GM23338 (cell line): Measurements from ENCODE around the gene F8.

Source experiments
- EZH2 ChIP-seq: fragments of 200-600 bp; sonication (generic); IDR thresholded peaks from one replicate; pipeline ENCODE4 v1.8.0; 2017; ENCODE audit warnings: antibody characterized with exemption, mild to moderate bottlenecking, low read depth; ENCODE audit not compliant: unreplicated experiment
- EZH2phosphoT487 ChIP-seq: fragments of 200-600 bp; sonication (generic); IDR thresholded peaks from one replicate; pipeline ENCODE4 v1.8.1; 2018; ENCODE audit warnings: antibody characterized with exemption; ENCODE audit not compliant: unreplicated experiment
- JUNB ChIP-seq: IDR thresholded peaks from one replicate; pipeline ENCODE4 v1.6.1; 2016; ENCODE audit warnings: antibody characterized with exemption; ENCODE audit not compliant: unreplicated experiment
- POLR2AphosphoS5 ChIP-seq: IDR thresholded peaks from 2 replicates; pipeline ENCODE4 v1.6.1; 2016; ENCODE audit warnings: antibody characterized with exemption, low read depth
- STAT1 ChIP-seq: IDR thresholded peaks from one replicate; pipeline ENCODE4 v1.6.1; 2016; ENCODE audit warnings: antibody characterized with exemption; ENCODE audit not compliant: unreplicated experiment
- ZNF331 ChIP-seq: fragments of 250-450 bp; sonication (Bioruptor Pico); IDR thresholded peaks from 2 replicates; pipeline ENCODE4 v1.5.0; 2020; ENCODE audit warnings: low read depth, mild to moderate bottlenecking, moderate library complexity
- TF ChIP-seq, protein P1 (sequence below), 2 experiments: fragments of 200-600 bp in 1 of 2; sonication (generic) in 1 of 2; conservative IDR thresholded peaks; 2 replicates each; pipeline versions ENCODE4 v1.5.1 to v1.6.1; 2016 to 2017; ENCODE audit warnings: antibody characterized with exemption in 2 of 2, low read depth in 2 of 2, mild to moderate bottlenecking in 2 of 2, moderate library complexity in 1 of 2
- TF ChIP-seq, protein P2 (sequence below): IDR thresholded peaks from one replicate; pipeline ENCODE4 v1.6.1; 2018; ENCODE audit warnings: antibody characterized with exemption; ENCODE audit not compliant: unreplicated experiment

DNA sequence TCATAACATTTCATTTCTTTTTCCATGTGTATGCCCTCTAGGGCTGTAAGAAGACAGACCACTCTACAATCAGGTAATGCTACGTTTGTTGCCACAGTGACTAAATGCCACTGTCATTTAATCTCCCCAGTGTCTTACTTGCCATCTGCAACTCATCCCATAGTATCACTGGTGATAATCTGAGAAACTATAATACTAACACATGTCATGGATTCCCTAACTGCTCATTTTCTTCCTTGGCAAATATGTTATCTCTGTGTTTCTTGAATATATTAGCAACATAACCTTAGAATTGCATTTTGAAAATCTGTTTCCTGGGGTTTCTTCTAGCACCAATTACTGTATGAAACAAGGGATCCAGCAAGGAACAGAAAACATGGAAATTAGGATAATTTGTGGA lies 130.2 kb downstream of the F8 start:
- TF ChIP-seq, protein P1, sequence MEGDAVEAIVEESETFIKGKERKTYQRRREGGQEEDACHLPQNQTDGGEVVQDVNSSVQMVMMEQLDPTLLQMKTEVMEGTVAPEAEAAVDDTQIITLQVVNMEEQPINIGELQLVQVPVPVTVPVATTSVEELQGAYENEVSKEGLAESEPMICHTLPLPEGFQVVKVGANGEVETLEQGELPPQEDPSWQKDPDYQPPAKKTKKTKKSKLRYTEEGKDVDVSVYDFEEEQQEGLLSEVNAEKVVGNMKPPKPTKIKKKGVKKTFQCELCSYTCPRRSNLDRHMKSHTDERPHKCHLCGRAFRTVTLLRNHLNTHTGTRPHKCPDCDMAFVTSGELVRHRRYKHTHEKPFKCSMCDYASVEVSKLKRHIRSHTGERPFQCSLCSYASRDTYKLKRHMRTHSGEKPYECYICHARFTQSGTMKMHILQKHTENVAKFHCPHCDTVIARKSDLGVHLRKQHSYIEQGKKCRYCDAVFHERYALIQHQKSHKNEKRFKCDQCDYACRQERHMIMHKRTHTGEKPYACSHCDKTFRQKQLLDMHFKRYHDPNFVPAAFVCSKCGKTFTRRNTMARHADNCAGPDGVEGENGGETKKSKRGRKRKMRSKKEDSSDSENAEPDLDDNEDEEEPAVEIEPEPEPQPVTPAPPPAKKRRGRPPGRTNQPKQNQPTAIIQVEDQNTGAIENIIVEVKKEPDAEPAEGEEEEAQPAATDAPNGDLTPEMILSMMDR (conservative IDR thresholded peaks at IDR 0.05; ENCODE audit: low read depth in 2 of 2) = no peak
- TF ChIP-seq EZH2 (no peak), EZH2phosphoT487 (no peak), POLR2AphosphoS5 (no peak), JUNB (no peak), STAT1 (no peak), ZNF331 (CRISPR knock-in tag) (no peak)
- TF ChIP-seq, protein P2, sequence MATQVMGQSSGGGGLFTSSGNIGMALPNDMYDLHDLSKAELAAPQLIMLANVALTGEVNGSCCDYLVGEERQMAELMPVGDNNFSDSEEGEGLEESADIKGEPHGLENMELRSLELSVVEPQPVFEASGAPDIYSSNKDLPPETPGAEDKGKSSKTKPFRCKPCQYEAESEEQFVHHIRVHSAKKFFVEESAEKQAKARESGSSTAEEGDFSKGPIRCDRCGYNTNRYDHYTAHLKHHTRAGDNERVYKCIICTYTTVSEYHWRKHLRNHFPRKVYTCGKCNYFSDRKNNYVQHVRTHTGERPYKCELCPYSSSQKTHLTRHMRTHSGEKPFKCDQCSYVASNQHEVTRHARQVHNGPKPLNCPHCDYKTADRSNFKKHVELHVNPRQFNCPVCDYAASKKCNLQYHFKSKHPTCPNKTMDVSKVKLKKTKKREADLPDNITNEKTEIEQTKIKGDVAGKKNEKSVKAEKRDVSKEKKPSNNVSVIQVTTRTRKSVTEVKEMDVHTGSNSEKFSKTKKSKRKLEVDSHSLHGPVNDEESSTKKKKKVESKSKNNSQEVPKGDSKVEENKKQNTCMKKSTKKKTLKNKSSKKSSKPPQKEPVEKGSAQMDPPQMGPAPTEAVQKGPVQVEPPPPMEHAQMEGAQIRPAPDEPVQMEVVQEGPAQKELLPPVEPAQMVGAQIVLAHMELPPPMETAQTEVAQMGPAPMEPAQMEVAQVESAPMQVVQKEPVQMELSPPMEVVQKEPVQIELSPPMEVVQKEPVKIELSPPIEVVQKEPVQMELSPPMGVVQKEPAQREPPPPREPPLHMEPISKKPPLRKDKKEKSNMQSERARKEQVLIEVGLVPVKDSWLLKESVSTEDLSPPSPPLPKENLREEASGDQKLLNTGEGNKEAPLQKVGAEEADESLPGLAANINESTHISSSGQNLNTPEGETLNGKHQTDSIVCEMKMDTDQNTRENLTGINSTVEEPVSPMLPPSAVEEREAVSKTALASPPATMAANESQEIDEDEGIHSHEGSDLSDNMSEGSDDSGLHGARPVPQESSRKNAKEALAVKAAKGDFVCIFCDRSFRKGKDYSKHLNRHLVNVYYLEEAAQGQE = no peak
